Fibroblast of pulmonary artery (primary cell): ENCODE results near the gene CLDN24.
A peak's percentile ranks its signal among the peaks of the same experiment; 100 is the strongest.
"Not testable (repeated sequence)": the region's sequence is repeated elsewhere in the genome, so short reads cannot be mapped to it uniquely, and the experiment has no call there.

ENCODE experiments used
- DNase-seq: peaks from one replicate; pipeline ENCODE4 v3.0.0-alpha.2; 2010; ENCODE audit warnings: low read depth
- H3K4me3 ChIP-seq: replicated peaks from 2 replicates; pipeline ENCODE4 v1.5.1; 2011; ENCODE audit warnings: low read depth, mild to moderate bottlenecking, control low read depth, low read length, moderate library complexity
- TF ChIP-seq, protein P1 (sequence below): IDR thresholded peaks from 2 replicates; pipeline ENCODE4 v1.5.1; 2011; ENCODE audit warnings: mild to moderate bottlenecking, control low read depth, low read length, inconsistent platforms; ENCODE audit errors: missing control alignments

Gene CLDN24

GRCh38 chr4:183329954-183330742, 7.9 kb upstream of the CLDN24 start:
- TF ChIP-seq, protein P1, sequence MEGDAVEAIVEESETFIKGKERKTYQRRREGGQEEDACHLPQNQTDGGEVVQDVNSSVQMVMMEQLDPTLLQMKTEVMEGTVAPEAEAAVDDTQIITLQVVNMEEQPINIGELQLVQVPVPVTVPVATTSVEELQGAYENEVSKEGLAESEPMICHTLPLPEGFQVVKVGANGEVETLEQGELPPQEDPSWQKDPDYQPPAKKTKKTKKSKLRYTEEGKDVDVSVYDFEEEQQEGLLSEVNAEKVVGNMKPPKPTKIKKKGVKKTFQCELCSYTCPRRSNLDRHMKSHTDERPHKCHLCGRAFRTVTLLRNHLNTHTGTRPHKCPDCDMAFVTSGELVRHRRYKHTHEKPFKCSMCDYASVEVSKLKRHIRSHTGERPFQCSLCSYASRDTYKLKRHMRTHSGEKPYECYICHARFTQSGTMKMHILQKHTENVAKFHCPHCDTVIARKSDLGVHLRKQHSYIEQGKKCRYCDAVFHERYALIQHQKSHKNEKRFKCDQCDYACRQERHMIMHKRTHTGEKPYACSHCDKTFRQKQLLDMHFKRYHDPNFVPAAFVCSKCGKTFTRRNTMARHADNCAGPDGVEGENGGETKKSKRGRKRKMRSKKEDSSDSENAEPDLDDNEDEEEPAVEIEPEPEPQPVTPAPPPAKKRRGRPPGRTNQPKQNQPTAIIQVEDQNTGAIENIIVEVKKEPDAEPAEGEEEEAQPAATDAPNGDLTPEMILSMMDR: no peak
- H3K4me3 ChIP-seq: no peak overlapping the region
- no peak for DNase-seq

DNA sequence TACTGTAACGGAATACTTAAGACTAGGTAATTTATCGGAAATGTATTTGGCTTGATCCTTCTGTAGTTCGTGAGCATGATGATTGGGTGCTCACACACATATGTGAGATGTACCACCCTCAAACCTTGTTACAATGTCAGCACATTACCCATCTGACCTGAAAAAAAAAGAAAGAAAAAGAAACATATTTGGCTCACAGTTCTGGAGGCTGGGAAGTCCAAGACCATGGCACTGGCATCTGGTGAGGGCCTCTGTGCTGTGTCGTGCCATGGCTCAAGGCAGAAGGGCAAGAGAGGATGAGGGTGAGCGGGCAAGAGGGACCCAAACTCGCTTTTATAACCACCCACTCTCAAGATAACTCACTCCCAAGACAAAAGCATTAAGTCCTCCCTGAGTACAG, 7.0 kb upstream of the CLDN24 start:
- no peak overlapping the region for H3K4me3 ChIP-seq
- TF ChIP-seq, protein P1: no peak
- DNase-seq: no peak

DNA sequence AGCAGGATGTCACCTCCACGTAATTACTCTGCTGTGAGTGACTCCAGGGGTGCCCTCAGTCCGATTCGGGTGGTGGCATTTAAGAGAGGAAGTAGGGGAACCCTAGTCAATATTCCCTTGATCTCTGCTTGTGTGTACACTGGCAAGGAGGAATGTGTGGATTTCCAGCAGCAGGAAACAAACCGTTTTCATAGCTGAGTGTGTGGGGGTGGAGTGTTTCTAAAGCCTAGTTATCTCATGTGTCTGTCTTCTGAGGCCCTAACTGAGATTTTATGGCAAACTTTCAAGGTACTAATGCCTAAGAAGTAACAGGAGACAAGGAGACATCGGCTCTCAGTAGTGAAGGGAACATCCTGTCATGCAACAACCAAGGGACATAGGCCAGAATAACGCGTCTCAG, 6.6 kb upstream of the CLDN24 start:
- TF ChIP-seq, protein P1: no peak
- DNase-seq: peak; percentile 72
- H3K4me3 ChIP-seq: no peak overlapping the region

DNA sequence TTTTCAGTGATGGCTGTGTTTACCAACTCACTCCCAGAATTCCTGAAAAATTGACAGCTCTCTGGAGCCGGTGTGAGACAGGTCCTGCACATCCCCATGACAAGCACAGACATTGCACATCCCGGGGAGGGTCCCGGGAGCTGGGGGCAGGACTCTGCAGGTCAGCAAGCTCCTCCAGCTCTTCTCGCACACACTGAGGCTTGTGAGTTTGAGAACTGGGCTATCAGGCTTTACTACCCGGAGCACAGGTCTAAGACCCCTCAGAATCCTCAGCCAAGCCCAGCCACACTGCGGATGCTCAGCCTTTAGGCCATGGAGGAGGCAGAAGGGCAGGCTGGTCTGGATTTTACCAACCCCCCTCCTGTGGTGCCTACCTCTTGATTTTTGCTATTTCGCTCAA, 5.6 kb upstream of the CLDN24 start:
- DNase-seq: no peak
- TF ChIP-seq, protein P1: no peak

DNA sequence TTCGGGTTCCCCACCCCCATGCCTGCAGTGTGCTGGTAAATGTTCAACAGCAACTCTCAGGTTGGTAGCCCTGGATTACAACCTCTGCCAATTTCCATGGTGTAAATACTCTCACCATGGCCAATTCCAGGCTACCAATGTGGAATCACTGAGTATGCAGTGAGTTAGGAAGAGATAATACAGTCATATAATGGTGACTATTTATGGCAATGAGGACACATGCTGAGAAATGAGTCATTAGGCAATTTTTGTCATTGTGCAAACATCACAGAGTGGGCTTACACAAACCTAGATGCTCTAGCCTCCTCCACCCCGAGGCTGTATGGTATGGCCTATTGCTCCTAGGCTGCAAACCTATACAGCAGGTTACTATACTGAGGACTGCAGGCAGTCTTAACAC, 4.6 kb upstream of the CLDN24 start:
- TF ChIP-seq, protein P1: no peak
- DNase-seq: peak; percentile 15
- H3K4me3 ChIP-seq: no peak overlapping the region

More for the DNA sequence above, 5.6 kb upstream of the CLDN24 start:
- no peak overlapping the region for H3K4me3 ChIP-seq

- not testable (repeated sequence) for H3K4me3 ChIP-seq, DNase-seq
Observed at GRCh38 chr4:183326387-183326786, 4.2 kb upstream of the CLDN24 start.

- TF ChIP-seq, protein P1: no peak
- H3K4me3 ChIP-seq: no peak overlapping the region
- no peak for DNase-seq
Observed at GRCh38 chr4:183324619-183325018, 2.4 kb upstream of the CLDN24 start.

DNA sequence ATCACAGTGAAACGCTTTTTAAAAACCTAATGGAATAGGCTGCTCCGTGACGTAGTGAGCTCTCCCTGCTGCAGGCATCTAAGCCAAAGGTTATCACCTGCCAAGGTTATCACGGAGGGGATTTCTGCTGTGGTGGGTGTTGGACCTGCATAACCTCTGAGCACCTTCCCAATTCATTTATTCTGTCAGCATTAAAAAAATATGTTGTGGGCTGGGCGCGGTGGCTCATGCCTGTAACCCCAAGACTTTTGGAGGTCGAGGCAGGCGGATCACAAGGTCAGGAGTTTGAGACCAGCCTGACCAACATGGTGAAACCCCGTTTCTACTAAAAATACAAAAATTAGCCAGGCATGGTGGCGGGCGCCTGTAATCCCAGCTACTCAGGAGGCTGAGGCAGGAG, 1.8 kb upstream of the CLDN24 start:
- H3K4me3 ChIP-seq, DNase-seq: not testable (repeated sequence)
